HG02885 (cell line): ENCODE measurements around the gene FLT1.

ENCODE experiments used
- ATAC-seq: cut with Tn5 transposase; IDR thresholded peaks from one replicate; pipeline ENCODE4 v1.9.1; 2021; ENCODE audit warnings: mild to moderate bottlenecking; ENCODE audit not compliant: unreplicated experiment, poor library complexity

Gene FLT1

GRCh38 chr13:28492569-28493367 is 2.2 kb downstream of the FLT1 start:
- peak; percentile 90 for ATAC-seq

GRCh38 chr13:28490061-28490460 is 4.9 kb downstream of the FLT1 start:
- no peak for ATAC-seq

DNA sequence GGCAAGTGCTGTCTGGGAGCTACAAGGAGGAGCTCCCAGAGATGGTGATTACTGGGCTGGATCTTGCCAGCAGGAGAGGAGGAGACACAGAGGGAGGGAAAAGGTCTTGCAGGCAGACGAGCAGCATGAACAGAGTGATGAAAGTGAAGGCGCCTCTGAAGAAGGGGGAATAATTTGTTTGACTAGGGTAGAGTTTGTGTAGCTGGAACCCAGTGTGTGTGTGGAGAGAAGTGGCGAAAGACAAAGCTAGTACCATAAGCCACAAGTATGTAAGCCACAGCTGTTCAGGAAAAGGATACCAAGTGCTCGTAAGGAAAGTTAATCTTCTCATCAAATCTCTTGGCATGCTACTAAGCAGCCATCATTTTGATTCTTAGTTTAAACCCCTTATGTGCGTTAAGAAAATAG is 5.4 kb downstream of the FLT1 start:
- ATAC-seq = no peak

- ATAC-seq = no peak
Observed at GRCh38 chr13:28488376-28489005, 6.4 kb downstream of the FLT1 start.

- ATAC-seq = no peak
Observed at GRCh38 chr13:28485996-28486543, 8.9 kb downstream of the FLT1 start.

GRCh38 chr13:28485551-28485950 is 9.4 kb downstream of the FLT1 start:
- ATAC-seq = no peak

DNA sequence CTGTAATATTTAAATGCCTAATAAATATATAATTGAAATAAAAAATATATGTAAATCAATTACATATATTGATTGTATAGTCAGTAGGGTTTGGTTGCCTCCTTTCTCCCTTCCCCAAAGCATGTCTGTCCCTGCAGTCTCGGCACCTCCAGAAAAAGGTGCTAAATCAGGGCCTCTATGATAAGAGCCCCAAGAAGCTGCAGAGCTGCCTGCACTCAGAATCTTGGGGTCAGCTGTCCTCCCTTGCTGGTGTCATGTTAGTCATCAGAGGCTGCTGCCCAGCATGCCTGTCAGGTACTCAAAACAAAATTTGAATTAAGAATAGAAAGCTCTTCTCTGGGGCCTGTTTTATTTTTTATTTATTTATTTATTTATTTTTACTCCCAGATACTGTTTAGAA is 9.8 kb downstream of the FLT1 start:
- no peak for ATAC-seq

DNA sequence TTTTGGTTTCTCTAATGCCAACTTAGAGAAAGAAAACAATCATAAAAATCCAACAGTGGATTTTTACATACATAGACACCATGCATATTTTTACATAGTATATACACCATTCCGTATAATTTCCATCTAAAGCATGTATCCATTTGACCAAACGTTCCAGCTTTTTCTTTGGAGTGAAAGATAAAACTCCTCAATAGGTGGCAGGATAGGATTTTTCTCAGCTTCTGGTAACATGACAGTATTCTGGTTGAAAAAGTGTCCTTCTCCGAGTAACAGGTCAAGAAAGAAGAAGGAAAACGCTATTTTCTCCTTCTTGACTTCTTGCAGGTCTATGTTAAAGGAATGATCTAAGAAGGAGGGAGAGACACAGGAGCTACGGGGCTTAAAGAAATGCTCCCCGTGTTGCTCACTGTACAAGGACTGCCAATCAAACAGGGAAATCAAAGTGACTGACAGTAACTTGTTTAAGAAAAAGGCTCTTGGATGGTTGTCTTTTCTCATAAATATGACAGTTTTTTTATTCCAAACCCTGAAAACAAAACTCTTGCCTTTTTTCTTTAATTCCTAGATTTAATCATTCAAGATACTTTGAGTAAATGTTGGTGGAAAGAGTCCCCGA is 11.5 kb downstream of the FLT1 start:
- no peak for ATAC-seq

- ATAC-seq = no peak
Observed at GRCh38 chr13:28479005-28479404, 15.9 kb downstream of the FLT1 start.

DNA sequence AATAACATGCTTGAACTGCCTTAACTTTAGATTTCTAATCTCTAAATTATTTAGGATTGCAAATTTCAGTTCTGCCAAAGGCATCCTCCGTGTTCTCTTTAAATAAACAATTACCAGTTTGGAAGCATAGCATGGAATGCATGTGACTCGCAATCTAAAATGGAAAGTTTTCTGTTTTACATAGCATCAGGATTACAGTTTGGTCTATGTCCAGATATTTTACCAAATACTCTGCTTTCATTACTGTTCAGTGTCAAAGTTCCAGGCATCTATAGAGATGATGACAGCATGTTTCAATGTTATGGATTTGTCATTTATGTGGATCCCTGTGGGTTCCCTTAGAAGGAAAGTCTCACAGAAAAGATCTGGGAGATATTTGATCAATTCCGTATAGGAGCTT is 16.8 kb downstream of the FLT1 start:
- no peak for ATAC-seq

- no peak for ATAC-seq
Observed at GRCh38 chr13:28477709-28477973, 17.3 kb downstream of the FLT1 start.

DNA sequence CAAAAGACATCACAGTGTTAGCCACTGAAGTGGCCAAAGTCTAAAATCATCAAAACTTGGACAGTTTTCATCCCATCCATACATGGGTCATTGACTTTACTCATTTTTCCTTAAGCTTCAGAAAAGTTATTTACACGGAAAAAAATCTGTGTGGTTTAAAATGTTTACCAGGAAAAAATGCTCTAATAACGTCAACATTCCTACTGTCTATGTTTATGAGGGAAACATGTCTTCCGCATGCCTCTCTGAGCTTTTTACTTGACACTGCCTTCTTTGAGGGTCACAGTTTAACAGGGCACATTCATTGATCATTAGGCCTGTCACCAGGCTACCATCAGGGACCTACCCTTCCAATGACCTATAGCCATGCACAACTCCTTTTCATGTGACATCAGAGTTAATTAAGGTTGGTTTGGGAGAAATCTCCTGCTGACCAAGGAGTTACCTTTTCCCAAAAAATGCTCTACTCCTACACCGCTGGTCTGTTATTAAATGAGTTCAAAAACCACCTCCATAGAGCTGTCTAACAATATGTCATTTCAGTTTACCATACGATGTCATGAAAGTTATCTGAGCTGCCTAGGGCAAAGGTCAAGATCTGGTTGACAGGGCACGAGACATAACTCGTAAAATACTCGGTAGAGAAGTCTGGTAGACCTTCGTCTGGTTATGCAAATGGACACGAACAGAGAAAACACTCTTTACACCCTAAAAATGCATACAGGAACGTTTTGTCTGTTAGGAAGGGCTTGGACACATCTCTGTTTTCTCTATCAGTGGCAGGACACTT is 17.8 kb downstream of the FLT1 start:
- ATAC-seq = no peak

DNA sequence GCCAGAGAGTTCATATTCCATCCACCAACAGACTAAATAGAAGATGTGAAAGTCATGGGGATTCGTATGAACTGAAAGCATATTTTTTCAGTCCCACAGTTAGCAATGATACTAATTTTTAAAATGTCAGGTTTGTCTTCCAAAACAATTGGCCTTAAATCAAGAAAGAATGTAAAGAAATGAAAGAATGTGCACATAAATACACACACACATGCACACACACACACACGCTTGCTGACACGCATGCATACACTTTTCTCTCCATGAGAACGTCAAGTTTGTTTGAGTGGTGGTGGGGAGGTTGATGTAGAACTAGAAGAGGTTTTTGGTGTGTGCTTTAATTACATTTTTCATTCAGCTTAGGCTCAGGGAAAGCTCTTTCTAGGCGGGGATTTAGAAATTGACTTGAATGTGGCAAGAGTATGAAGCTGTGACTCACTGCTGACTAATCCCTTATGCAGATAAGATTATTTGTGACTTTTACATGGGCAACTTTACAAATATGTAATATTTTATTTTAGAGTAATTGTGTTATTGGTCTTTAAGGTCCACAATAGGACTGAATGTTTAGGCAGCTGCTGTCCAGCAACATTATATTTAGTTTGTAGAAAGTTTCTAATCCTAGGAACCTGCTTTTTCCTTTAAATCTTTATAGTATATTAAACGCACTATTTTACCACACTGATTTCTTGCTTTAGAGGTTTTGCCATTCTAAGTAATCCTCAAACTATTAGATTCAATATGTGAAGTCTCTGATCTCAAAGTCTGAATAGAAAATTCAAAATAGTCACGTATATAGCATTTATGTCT is 18.8 kb downstream of the FLT1 start:
- ATAC-seq = no peak

DNA sequence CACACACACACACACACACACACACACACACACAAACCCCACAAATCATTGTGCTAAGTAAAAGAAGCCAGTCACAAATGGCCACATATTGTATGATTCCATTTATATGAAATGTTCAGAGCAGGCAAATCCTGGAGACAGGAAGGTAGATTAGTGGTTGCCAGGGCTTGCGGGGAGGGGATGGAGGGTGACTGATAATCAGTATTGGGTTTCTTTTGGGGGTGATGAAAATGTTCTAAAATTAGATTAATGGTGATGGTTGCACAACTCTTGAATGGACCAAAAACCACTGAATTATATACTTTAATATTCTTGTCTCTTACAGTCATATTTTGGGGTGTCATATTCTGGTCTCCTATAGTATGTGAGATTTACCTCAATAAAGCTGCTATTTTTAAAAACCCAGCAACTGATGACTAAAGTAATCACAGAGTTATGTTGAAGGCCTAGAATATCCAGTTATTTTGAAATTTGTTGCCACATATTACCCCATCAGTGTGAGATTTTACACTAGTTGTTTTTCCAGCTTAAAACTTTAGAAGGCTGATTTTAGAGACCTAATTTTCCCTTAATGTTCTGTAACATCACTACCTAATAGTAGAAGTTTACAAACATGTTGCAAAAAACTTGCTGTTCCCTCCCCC is 20.3 kb downstream of the FLT1 start:
- no peak for ATAC-seq

- ATAC-seq = no peak
Observed at GRCh38 chr13:28473044-28473443, 21.9 kb downstream of the FLT1 start.

DNA sequence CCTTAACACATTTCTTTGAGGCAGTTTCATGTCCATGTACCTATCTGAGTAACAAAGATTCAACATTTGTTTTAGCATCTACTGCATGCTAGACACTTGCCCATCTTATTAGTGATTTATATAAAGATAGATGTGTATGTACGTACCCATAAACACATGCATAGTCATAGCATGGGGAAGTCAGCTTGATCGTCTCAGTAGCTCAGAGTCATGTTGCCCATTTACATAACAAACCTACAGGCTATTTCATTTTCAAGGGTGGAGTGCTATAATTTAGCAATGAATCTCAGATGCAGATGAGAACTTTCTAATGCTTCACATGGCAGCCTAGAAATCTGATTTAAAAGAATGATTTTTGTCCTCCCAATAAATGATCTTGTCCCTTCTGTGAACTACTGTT is 23.5 kb downstream of the FLT1 start:
- no peak for ATAC-seq

GRCh38 chr13:28470296-28470695 is 24.6 kb downstream of the FLT1 start:
- no peak for ATAC-seq

DNA sequence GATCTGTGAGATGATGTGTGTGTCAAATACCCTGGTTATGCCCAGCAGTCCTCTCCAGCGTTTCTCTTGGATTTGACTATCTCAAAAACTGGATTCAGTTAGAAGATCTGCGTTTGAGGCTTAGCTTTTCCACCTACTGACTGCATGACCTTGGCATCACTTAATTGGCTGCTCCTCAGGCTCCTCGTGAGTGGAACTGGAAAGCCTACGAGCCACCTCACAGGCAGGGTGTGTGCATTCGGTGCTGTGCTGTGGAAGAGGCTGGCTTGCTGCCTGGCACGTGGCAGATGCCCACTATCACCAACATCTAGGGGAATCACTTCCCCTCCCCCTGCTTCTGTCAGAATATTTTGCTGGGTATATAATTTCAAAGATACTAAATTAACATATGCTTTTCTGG is 25.6 kb downstream of the FLT1 start:
- no peak for ATAC-seq
